Liver (tissue), 9 donors: ENCODE measurements around the gene IARS2. TPM values are rescaled to one million over a fixed set of nuclear protein-coding genes. Genes with fewer than 3 reads are reported as not detected.

ENCODE experiments used
- DNase-seq: peaks from one replicate; pipeline ENCODE4 v3.0.0-alpha.2; 2017; ENCODE audit warnings: low spot score
- H3K27ac ChIP-seq, 2 donors: one replicate each; pipeline ENCODE4 v1.7.0; 2013; ENCODE audit warnings: inconsistent platforms in 2 of 2, low read length in 2 of 2, control low read depth in 1 of 2, low read depth in 1 of 2, mild to moderate bottlenecking in 1 of 2
- H3K27me3 ChIP-seq, 4 donors: one replicate each; pipeline versions ENCODE4 v1.6.1 to v1.7.0; 2013; ENCODE audit warnings: low read length in 3 of 4, inconsistent platforms in 1 of 4, mild to moderate bottlenecking in 1 of 4, moderate library complexity in 1 of 4; ENCODE audit not compliant: control insufficient read depth in 4 of 4, insufficient read depth in 4 of 4
- H3K36me3 ChIP-seq, 4 donors: one replicate each; pipeline versions ENCODE4 v1.6.1 to v1.7.0; 2013; ENCODE audit warnings: low read length in 3 of 4, mild to moderate bottlenecking in 3 of 4, low read depth in 1 of 4, moderate library complexity in 1 of 4; ENCODE audit not compliant: control insufficient read depth in 4 of 4, insufficient read depth in 3 of 4
- H3K4me1 ChIP-seq, 4 donors: one replicate each; pipeline versions ENCODE4 v1.6.1 to v1.7.0; 2013; ENCODE audit warnings: low read length in 3 of 4, mild to moderate bottlenecking in 3 of 4, moderate library complexity in 1 of 4; ENCODE audit not compliant: control insufficient read depth in 4 of 4, insufficient read depth in 4 of 4
- H3K4me3 ChIP-seq, 3 donors: one replicate each; pipeline versions ENCODE4 v1.6.1 to v1.7.0; 2013; ENCODE audit warnings: low read length in 3 of 3, control low read depth in 1 of 3, low read depth in 1 of 3, mild to moderate bottlenecking in 1 of 3
- H3K9ac ChIP-seq, 2 donors: one replicate each; pipeline ENCODE4 v1.7.0; 2013; ENCODE audit warnings: low read length in 2 of 2, mild to moderate bottlenecking in 2 of 2, moderate library complexity in 2 of 2, control low read depth in 1 of 2, low read depth in 1 of 2
- H3K9me3 ChIP-seq, 4 donors: one replicate each; pipeline versions ENCODE4 v1.6.1 to v1.7.0; 2013; ENCODE audit warnings: low read length in 3 of 4; ENCODE audit not compliant: control insufficient read depth in 4 of 4
- EGR1 ChIP-seq, 2 donors: IDR thresholded peaks; 2 replicates each; pipeline ENCODE4 v1.6.1; 2016 to 2018; ENCODE audit warnings: antibody characterized with exemption in 2 of 2, low read depth in 2 of 2
- FOXA1 ChIP-seq: IDR thresholded peaks from 2 replicates; pipeline ENCODE4 v1.6.1; 2016; ENCODE audit warnings: antibody characterized with exemption
- FOXA2 ChIP-seq: IDR thresholded peaks from 2 replicates; pipeline ENCODE4 v1.6.1; 2016; ENCODE audit warnings: antibody characterized with exemption
- GABPA ChIP-seq, 2 donors: IDR thresholded peaks in 1 of 2; conservative IDR thresholded peaks in 1 of 2; 2 replicates each; pipeline ENCODE4 v1.6.1; 2016; ENCODE audit warnings: antibody characterized with exemption in 2 of 2, mild to moderate bottlenecking in 1 of 2, moderate library complexity in 1 of 2
- HNF4A ChIP-seq, 2 donors: conservative IDR thresholded peaks; 2 replicates each; pipeline ENCODE4 v1.6.1; 2016; ENCODE audit warnings: antibody characterized with exemption in 2 of 2, mild to moderate bottlenecking in 2 of 2
- HNF4G ChIP-seq: IDR thresholded peaks from 2 replicates; pipeline ENCODE4 v1.6.1; 2016; ENCODE audit warnings: antibody characterized with exemption
- JUND ChIP-seq, 2 donors: IDR thresholded peaks; 2 replicates each; pipeline ENCODE4 v1.6.1; 2016; ENCODE audit warnings: antibody characterized with exemption in 2 of 2
- NR2F2 ChIP-seq: IDR thresholded peaks from 2 replicates; pipeline ENCODE4 v1.6.1; 2016; ENCODE audit warnings: antibody characterized with exemption
- RAD21 ChIP-seq, 2 donors: IDR thresholded peaks; 2 replicates each; pipeline ENCODE4 v1.6.1; 2016; ENCODE audit warnings: antibody characterized with exemption in 2 of 2, mild to moderate bottlenecking in 2 of 2
- RXRA ChIP-seq, 2 donors: IDR thresholded peaks; 2 replicates each; pipeline ENCODE4 v1.6.1; 2017 to 2018; ENCODE audit warnings: antibody characterized with exemption in 2 of 2, mild to moderate bottlenecking in 1 of 2
- SP1 ChIP-seq: IDR thresholded peaks from 2 replicates; pipeline ENCODE4 v1.6.1; 2018; ENCODE audit warnings: antibody characterized with exemption, mild to moderate bottlenecking
- TAF1 ChIP-seq: conservative IDR thresholded peaks from 2 replicates; pipeline ENCODE4 v1.6.1; 2016; ENCODE audit warnings: antibody characterized with exemption, mild to moderate bottlenecking
- YY1 ChIP-seq: IDR thresholded peaks from 2 replicates; pipeline ENCODE4 v1.6.1; 2016; ENCODE audit warnings: antibody characterized with exemption, mild to moderate bottlenecking
- WGBS: extraction: QIAGEN DNeasy Blood & Tissue Kit; methylation state at CpG from one replicate; pipeline ENCODE4 v1.1.7; 2013; 5-methylcytosine and 5-hydroxymethylcytosine counted together
- polyA plus RNA-seq, 2 donors: library from polyadenylated mRNA; stranded (reverse) in 1 of 2; unstranded in 1 of 2; fragments of 200-250 nt in 1 of 2; fragments of >200 nt in 1 of 2; fragmentation: Nextera tagmentation in 1 of 2; extraction: Ambion mirVana in 1 of 2; gene quantifications; one replicate each; pipeline versions ENCODE4 v1.2.1 to v1.2.3, GENCODE V29; 2013 to 2015
- total RNA-seq, 2 donors: library from RNA; depleted of rRNA; stranded (reverse); fragments of >200 nt; gene quantifications; one replicate each; pipeline ENCODE4 v1.2.3, GENCODE V29; 2014
- TF ChIP-seq, protein P1 (sequence below): IDR thresholded peaks from 2 replicates; pipeline ENCODE4 v1.6.1; 2016; ENCODE audit warnings: antibody characterized with exemption
- TF ChIP-seq, protein P2 (sequence below): fragments of 150-350 bp; IDR thresholded peaks from 2 replicates; pipeline ENCODE4 v1.5.1; 2017; ENCODE audit warnings: improper control_type of control experiment, low read depth, low read length; ENCODE audit not compliant: missing input control
- TF ChIP-seq, protein P3 (sequence below): IDR thresholded peaks from 2 replicates; pipeline ENCODE4 v1.6.1; 2016; ENCODE audit warnings: antibody characterized with exemption
- TF ChIP-seq, protein P4 (sequence below): IDR thresholded peaks from 2 replicates; pipeline ENCODE4 v1.6.1; 2016; ENCODE audit warnings: antibody characterized with exemption, mild to moderate bottlenecking
- donor health status: healthy.
- donor health status: healthy.
- donor health status: healthy.
- donor health status: healthy.
- donor health status: healthy.

The IARS2 gene
- total and polyA plus RNA-seq, 4 donors = 31.8 to 53.8 (median 44.2) TPM

DNA sequence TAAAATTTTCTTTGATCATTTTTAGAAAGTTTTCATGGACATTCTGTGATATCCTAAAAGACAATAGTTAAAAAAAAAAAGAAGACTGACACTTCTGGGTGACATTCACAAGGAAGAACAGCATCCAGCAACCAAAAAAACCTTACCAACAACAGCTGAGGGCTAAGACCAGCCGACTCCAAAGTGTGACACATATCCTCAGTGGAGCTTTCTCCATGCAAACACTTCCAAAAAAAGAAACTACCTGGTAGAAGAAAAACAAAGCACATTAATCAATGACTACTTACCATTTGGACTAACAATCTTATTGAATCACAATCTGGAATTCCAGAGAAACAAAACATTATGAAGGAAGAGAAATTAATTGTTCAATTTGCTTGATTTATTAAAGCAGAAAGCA lies 88.2 kb downstream of the IARS2 start:
- DNase-seq = no peak
- Histone ChIP-seq H3K4me1 (no peaks in the 10 kb centered on the region), H3K36me3 (peaks cover 3 to 23% (median 15%) of the 10 kb centered on the region in 4 donors), H3K9ac (no peak overlapping the region), H3K4me3 (no peak overlapping the region), H3K27me3 (no peaks in the 10 kb centered on the region), H3K9me3 (no peaks in the 10 kb centered on the region), H3K27ac (no peak overlapping the region)
- 90% methylated on average over 1 of the region's 1 CpG for WGBS
- TF ChIP-seq HNF4A (conservative IDR thresholded peaks at IDR 0.05) (no peak), HNF4G (no peak), YY1 (no peak)
- TF ChIP-seq, protein P1, sequence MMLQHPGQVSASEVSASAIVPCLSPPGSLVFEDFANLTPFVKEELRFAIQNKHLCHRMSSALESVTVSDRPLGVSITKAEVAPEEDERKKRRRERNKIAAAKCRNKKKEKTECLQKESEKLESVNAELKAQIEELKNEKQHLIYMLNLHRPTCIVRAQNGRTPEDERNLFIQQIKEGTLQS = no peak

DNA sequence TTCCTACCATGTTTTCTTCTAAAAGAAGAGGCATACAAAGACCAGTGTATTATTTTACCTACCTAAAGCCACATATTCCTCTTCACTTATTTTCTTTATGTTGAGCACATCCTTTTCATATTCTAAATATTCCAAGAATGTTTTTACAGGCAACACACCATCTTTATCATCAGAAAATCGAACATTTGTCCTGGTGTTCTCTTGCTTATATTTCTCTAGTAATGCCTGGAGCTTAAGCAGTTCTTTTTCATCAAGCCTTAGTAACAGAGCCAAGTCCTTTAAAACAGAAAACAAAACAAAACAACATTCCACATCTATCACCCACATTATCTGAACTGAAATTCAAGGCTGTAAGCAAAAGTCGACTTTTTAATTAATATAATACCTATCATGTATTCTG lies 88.7 kb downstream of the IARS2 start:
- no peak for DNase-seq

More for the DNA sequence above, 88.7 kb downstream of the IARS2 start:
- Histone ChIP-seq H3K9me3 (no peaks in the 10 kb centered on the region), H3K4me1 (no peaks in the 10 kb centered on the region), H3K4me3 (no peak overlapping the region), H3K36me3 (peaks cover 3 to 21% (median 14%) of the 10 kb centered on the region in 4 donors), H3K27ac (no peak overlapping the region), H3K27me3 (no peaks in the 10 kb centered on the region), H3K9ac (no peak overlapping the region)
- TF ChIP-seq TAF1 (no peak), EGR1 (IDR thresholded peaks at IDR 0.05; ENCODE audit: low read depth in 2 of 2) (no peak), HNF4G (no peak), NR2F2 (no peak), JUND (IDR thresholded peaks at IDR 0.05) (no peak), HNF4A (conservative IDR thresholded peaks at IDR 0.05) (no peak), SP1 (no peak), FOXA2 (no peak), YY1 (no peak), FOXA1 (no peak), RXRA (IDR thresholded peaks at IDR 0.05) (no peak), RAD21 (IDR thresholded peaks at IDR 0.05) (no peak), GABPA (IDR thresholded peaks at IDR 0.05 in 1 of 2, conservative IDR thresholded peaks at IDR 0.05 in 1 of 2) (no peak)
- TF ChIP-seq, protein P2, sequence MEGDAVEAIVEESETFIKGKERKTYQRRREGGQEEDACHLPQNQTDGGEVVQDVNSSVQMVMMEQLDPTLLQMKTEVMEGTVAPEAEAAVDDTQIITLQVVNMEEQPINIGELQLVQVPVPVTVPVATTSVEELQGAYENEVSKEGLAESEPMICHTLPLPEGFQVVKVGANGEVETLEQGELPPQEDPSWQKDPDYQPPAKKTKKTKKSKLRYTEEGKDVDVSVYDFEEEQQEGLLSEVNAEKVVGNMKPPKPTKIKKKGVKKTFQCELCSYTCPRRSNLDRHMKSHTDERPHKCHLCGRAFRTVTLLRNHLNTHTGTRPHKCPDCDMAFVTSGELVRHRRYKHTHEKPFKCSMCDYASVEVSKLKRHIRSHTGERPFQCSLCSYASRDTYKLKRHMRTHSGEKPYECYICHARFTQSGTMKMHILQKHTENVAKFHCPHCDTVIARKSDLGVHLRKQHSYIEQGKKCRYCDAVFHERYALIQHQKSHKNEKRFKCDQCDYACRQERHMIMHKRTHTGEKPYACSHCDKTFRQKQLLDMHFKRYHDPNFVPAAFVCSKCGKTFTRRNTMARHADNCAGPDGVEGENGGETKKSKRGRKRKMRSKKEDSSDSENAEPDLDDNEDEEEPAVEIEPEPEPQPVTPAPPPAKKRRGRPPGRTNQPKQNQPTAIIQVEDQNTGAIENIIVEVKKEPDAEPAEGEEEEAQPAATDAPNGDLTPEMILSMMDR = no peak
- TF ChIP-seq, protein P1 = no peak
- TF ChIP-seq, protein P3, sequence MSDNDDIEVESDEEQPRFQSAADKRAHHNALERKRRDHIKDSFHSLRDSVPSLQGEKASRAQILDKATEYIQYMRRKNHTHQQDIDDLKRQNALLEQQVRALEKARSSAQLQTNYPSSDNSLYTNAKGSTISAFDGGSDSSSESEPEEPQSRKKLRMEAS = no peak
- TF ChIP-seq, protein P4, sequence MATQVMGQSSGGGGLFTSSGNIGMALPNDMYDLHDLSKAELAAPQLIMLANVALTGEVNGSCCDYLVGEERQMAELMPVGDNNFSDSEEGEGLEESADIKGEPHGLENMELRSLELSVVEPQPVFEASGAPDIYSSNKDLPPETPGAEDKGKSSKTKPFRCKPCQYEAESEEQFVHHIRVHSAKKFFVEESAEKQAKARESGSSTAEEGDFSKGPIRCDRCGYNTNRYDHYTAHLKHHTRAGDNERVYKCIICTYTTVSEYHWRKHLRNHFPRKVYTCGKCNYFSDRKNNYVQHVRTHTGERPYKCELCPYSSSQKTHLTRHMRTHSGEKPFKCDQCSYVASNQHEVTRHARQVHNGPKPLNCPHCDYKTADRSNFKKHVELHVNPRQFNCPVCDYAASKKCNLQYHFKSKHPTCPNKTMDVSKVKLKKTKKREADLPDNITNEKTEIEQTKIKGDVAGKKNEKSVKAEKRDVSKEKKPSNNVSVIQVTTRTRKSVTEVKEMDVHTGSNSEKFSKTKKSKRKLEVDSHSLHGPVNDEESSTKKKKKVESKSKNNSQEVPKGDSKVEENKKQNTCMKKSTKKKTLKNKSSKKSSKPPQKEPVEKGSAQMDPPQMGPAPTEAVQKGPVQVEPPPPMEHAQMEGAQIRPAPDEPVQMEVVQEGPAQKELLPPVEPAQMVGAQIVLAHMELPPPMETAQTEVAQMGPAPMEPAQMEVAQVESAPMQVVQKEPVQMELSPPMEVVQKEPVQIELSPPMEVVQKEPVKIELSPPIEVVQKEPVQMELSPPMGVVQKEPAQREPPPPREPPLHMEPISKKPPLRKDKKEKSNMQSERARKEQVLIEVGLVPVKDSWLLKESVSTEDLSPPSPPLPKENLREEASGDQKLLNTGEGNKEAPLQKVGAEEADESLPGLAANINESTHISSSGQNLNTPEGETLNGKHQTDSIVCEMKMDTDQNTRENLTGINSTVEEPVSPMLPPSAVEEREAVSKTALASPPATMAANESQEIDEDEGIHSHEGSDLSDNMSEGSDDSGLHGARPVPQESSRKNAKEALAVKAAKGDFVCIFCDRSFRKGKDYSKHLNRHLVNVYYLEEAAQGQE = no peak
- 89% methylated on average over 2 of the region's 2 CpGs for WGBS
